AG09309 (cell line): ENCODE measurements around the gene ATP6V1F.

ENCODE experiments used
- DNase-seq: peaks from one replicate; pipeline ENCODE4 v3.0.0-alpha.2; 2010; ENCODE audit warnings: low read depth
- H3K4me3 ChIP-seq: 2 replicates; pipeline ENCODE4 v1.5.1; 2011; ENCODE audit warnings: mild to moderate bottlenecking, low read depth, low read length, moderate library complexity; ENCODE audit not compliant: control insufficient read depth
- TF ChIP-seq, protein P1 (sequence below): IDR thresholded peaks from 2 replicates; pipeline ENCODE4 v1.5.1; 2011; ENCODE audit warnings: mild to moderate bottlenecking, low read depth, low read length, inconsistent platforms; ENCODE audit not compliant: insufficient read depth, control insufficient read depth; ENCODE audit errors: missing control alignments

The ATP6V1F gene

DNA sequence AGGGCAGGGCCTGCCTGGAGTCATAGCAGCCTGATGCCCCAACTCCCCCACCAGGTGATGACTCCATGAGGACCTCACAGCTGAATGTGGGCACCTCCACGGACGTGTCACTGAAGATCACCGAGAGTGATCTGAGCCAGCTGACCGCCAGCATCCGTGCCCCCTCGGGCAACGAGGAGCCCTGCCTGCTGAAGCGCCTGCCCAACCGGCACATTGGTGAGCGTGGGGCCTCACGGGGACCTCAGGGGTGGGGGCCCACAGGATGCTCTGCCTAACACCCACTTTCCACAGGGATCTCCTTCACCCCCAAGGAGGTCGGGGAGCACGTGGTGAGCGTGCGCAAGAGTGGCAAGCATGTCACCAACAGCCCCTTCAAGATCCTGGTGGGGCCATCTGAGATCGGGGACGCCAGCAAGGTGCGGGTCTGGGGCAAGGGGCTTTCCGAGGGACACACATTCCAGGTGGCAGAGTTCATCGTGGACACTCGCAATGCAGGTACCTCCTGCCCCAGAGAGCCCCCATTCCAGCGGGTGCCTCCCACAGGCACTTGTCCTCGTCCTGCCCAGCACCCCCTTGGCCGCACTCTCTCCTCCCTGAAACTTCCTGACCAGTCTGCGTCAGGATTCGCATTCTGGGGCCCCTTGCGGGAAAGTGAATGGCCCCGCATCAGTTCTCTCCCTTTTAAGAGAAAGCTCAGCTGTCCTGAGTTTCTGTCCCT is 10.0 kb upstream of the ATP6V1F start:
- DNase-seq = no peak
- TF ChIP-seq, protein P1, sequence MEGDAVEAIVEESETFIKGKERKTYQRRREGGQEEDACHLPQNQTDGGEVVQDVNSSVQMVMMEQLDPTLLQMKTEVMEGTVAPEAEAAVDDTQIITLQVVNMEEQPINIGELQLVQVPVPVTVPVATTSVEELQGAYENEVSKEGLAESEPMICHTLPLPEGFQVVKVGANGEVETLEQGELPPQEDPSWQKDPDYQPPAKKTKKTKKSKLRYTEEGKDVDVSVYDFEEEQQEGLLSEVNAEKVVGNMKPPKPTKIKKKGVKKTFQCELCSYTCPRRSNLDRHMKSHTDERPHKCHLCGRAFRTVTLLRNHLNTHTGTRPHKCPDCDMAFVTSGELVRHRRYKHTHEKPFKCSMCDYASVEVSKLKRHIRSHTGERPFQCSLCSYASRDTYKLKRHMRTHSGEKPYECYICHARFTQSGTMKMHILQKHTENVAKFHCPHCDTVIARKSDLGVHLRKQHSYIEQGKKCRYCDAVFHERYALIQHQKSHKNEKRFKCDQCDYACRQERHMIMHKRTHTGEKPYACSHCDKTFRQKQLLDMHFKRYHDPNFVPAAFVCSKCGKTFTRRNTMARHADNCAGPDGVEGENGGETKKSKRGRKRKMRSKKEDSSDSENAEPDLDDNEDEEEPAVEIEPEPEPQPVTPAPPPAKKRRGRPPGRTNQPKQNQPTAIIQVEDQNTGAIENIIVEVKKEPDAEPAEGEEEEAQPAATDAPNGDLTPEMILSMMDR = no peak
- no peak overlapping the region for H3K4me3 ChIP-seq

- TF ChIP-seq, protein P1 = no peak
- DNase-seq = no peak
- no peak overlapping the region for H3K4me3 ChIP-seq
Measured at GRCh38 chr7:128853799-128854198, 8.9 kb upstream of the ATP6V1F start.

DNA sequence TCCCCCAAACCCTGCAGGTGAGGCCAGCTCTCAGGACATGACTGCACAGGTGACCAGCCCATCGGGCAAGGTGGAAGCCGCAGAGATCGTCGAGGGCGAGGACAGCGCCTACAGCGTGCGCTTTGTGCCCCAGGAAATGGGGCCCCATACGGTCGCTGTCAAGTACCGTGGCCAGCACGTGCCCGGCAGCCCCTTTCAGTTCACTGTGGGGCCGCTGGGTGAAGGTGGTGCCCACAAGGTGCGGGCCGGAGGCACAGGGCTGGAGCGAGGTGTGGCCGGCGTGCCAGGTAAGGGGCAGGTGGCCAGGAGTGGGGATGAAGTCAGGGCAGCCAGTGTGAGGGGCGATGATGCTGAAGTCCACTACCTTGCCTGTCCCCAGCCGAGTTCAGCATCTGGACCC is 8.3 kb upstream of the ATP6V1F start:
- no peak for DNase-seq
- no peak overlapping the region for H3K4me3 ChIP-seq
- TF ChIP-seq, protein P1 = no peak

- no peak for DNase-seq
- TF ChIP-seq, protein P1 = no peak
- H3K4me3 ChIP-seq = no peak overlapping the region
Measured at GRCh38 chr7:128855559-128855958, 7.1 kb upstream of the ATP6V1F start.

DNA sequence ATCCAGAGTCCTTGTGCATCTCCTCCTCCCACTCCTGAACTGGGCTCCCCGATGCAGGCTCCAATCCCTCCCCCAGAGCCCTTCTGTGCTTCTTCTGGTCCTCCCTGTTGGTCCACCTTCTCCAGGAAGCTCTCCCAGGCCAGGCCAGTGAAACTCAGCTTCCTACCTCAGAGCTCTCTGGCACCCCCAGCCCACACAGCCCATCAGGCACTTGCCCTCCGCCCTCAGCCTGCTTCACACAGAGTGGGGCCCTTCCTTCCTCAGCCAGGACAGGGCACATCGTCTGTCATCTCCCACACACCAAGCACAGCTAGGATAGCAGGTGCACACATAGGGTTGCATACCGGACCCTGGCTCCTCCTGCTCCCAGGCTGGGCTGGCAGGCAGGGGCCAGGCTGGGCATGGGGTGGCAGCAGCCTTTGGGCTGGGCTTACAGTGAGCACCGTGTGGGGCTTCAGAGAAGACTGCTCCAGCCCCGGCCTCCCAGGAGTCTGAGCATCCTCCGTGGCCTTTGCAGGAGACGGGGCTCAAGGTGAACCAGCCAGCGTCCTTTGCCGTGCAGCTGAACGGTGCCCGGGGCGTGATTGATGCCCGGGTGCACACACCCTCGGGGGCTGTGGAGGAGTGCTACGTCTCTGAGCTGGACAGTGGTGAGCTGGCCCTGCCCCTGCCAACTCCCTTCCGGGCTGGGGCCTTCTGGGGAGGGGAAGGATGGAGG is 6.5 kb upstream of the ATP6V1F start:
- H3K4me3 ChIP-seq = no peak overlapping the region
- TF ChIP-seq, protein P1 = no peak
- no peak for DNase-seq

- no peak overlapping the region for H3K4me3 ChIP-seq
- no peak for DNase-seq
- TF ChIP-seq, protein P1 = no peak
Measured at GRCh38 chr7:128858380-128859231, 4.0 kb upstream of the ATP6V1F start.
